GM10266 (cell line): ENCODE data around the gene MIAT.

Experiments used
- DNase-seq: peaks from one replicate; pipeline ENCODE4 v3.0.0; 2012; ENCODE audit errors: extremely low spot score
- TF ChIP-seq, protein P1 (sequence below): IDR thresholded peaks from 2 replicates; pipeline ENCODE4 v1.5.1; 2012; ENCODE audit warnings: mild to moderate bottlenecking, low read depth; ENCODE audit not compliant: control insufficient read depth, insufficient read depth; ENCODE audit errors: missing control alignments

The MIAT gene

DNA sequence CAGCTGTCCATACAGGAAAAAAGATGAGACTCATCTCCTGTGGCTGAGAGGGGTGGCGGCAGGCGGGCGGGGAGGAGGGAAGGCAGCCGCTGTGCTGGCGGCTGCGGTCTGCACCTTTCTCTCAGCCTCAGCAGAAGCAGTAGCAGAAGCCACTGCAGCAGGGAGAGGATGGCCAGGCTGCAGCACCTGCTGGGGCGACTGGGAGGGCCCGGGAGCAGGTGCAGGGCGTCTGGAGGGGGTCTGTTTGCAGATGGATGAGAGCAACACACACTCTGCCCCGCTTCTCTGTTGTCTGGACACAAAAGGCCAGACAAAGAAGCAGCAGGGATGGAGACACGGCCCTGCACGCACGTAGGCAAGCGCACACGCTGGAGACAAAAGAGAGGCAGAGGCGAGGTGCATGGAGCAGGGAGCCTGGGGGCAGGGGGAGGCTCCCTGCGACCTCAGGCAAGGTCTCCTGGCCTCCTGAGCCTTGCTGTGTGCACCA is 9.3 kb upstream of the MIAT start:
- TF ChIP-seq, protein P1, sequence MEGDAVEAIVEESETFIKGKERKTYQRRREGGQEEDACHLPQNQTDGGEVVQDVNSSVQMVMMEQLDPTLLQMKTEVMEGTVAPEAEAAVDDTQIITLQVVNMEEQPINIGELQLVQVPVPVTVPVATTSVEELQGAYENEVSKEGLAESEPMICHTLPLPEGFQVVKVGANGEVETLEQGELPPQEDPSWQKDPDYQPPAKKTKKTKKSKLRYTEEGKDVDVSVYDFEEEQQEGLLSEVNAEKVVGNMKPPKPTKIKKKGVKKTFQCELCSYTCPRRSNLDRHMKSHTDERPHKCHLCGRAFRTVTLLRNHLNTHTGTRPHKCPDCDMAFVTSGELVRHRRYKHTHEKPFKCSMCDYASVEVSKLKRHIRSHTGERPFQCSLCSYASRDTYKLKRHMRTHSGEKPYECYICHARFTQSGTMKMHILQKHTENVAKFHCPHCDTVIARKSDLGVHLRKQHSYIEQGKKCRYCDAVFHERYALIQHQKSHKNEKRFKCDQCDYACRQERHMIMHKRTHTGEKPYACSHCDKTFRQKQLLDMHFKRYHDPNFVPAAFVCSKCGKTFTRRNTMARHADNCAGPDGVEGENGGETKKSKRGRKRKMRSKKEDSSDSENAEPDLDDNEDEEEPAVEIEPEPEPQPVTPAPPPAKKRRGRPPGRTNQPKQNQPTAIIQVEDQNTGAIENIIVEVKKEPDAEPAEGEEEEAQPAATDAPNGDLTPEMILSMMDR: no peak
- no peak for DNase-seq

DNA sequence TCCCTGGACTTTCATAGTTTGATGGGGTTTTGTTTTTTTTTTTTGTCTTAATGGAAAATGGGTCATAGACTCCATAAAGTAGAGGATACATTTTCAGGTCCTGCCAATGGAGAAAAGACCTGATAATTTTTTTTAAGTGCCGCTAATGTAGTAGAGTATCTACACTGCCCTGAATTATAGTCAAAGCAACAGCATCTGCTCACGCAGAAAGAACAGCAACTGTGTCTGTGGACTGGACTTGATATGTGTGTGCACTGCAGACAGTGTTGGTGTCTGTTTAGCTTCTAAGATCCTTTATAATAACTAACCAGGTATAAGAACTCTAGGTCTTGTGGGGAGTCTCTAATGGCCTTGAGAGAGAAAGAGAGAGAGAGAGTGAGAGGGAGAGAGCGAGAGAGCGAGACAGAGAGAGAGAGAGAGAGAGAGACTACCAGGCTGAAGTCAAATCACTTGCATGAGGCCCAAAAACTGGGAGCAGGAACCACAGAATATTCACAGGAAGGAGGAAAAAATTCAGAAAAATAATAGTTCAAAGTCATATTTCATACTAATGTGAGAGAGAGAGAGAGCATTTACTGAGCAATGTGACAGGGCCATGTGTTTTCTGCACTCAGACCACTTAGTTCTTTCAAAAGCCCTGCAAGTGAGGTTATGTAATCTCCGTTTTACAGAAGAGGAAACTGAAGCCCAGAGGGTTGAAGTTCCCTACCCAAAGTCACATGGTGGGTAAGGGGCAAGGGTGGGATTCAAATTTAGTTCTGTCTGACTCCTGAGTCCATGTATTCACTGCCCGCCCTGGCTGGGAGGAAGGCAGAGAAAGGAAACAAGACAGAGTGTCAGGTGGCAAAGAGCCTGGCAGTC is 8.6 kb upstream of the MIAT start:
- DNase-seq: no peak
- TF ChIP-seq, protein P1: no peak

GRCh38 chr22:26650722-26651421 is 6.5 kb upstream of the MIAT start:
- TF ChIP-seq, protein P1: no peak
- no peak for DNase-seq

DNA sequence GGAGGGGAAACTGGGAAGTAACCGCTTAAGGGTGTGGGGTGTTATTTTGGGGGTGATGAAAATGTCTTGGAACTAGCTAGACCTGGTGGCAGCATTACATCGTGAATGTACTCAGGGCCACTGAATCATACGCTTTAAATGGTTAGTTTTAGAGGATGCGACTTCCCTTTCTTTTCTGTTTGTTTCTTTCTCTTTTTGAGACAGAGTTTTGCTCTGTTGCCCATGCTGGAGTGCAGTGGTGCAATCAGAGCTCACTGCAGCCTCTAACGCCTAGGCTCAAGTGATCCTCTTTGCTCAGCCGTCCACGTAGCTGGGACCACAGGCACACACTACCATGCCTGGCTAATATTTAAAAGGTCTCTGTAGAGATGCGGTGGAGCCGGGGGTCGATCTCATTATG is 5.6 kb upstream of the MIAT start:
- DNase-seq: no peak
- TF ChIP-seq, protein P1: no peak

- TF ChIP-seq, protein P1: no peak
- no peak for DNase-seq
Observed at GRCh38 chr22:26658161-26658560, 773 bp downstream of the MIAT start.

DNA sequence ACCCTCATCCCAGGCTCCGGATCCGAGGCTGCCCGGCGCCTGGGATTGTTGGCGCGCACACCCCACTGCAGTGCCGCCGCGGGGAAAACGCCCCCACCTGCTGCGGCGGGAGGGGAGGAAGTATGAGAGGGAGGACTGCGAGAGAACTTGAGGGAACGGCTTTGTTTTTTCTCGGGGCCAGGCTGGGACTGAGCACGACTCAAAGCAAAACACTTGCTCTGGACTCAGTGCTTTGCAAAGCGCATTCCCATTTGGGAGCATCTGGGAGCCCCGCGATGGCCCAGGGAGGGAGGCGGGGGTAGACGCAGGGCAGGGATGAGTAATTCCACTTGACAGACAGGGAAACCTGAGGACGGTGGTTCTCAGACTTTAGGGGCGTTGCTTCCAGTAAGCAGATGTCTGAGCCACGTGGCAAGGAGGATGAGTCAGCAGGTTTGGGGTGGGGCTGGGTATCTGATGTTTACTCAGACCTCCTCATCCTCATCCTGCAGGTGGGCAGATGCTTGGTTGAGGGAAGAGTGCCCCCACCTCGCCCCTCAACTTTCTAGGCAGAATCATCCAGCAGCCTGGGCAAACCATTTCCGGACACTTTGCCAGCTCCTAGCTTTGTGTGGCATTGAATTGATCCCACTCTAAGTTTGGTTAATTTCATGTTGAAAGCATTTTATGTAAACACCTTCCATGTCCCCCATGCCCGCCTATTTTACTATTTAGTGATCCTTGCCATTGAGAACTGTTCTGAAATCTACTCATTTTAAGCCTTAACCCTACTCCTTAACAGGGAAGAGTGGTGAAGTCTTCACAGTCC is 1.5 kb downstream of the MIAT start:
- peak; percentile 79 for DNase-seq
- TF ChIP-seq, protein P1: no peak
